Activated effector memory CD4-positive, alpha-beta T cell treated with anti-CD3 and anti-CD28 coated beads, Interleukin-2, amount 50 U/mL, for 16 hours (primary cell): Measurements from ENCODE around the gene LETM1.
"Not testable (repeated sequence)": the region's sequence is repeated elsewhere in the genome, so short reads cannot be mapped to it uniquely, and the experiment has no call there.

Source experiments
- DNase-seq: peaks from one replicate; pipeline ENCODE4 v3.0.0-alpha.2; 2020

LETM1 gene

GRCh38 chr4:1851160-1851559 lies 4.8 kb downstream of the LETM1 start:
- no peak for DNase-seq

- DNase-seq = no peak
Observed at GRCh38 chr4:1850276-1850675, 5.7 kb downstream of the LETM1 start.

GRCh38 chr4:1846580-1846979 lies 9.4 kb downstream of the LETM1 start:
- DNase-seq = no peak

GRCh38 chr4:1844618-1845017 lies 11.3 kb downstream of the LETM1 start:
- not testable (repeated sequence) for DNase-seq

- DNase-seq = no peak
Observed at GRCh38 chr4:1843852-1844251, 12.1 kb downstream of the LETM1 start.

GRCh38 chr4:1842993-1843448 lies 12.9 kb downstream of the LETM1 start:
- no peak for DNase-seq

GRCh38 chr4:1842339-1842895 lies 13.5 kb downstream of the LETM1 start:
- DNase-seq = no peak

- no peak for DNase-seq
Observed at GRCh38 chr4:1841887-1842210, 14.1 kb downstream of the LETM1 start.

- no peak for DNase-seq
Observed at GRCh38 chr4:1841201-1841886, 14.6 kb downstream of the LETM1 start.

GRCh38 chr4:1839282-1839681 lies 16.7 kb downstream of the LETM1 start:
- DNase-seq = no peak

GRCh38 chr4:1837069-1837468 lies 18.9 kb downstream of the LETM1 start:
- no peak for DNase-seq

GRCh38 chr4:1836650-1837049 lies 19.3 kb downstream of the LETM1 start:
- DNase-seq = no peak

- not testable (repeated sequence) for DNase-seq
Observed at GRCh38 chr4:1835836-1836235, 20.1 kb downstream of the LETM1 start.

- no peak for DNase-seq
Observed at GRCh38 chr4:1834047-1834775, 21.7 kb downstream of the LETM1 start.

GRCh38 chr4:1833307-1834046 lies 22.5 kb downstream of the LETM1 start:
- DNase-seq = no peak

- no peak for DNase-seq
Observed at GRCh38 chr4:1832690-1833089, 23.3 kb downstream of the LETM1 start.

- no peak for DNase-seq
Observed at GRCh38 chr4:1831331-1831730, 24.6 kb downstream of the LETM1 start.

- DNase-seq = no peak
Observed at GRCh38 chr4:1830642-1831228, 25.2 kb downstream of the LETM1 start.

GRCh38 chr4:1830234-1830633 lies 25.7 kb downstream of the LETM1 start:
- DNase-seq = no peak

- DNase-seq = no peak
Observed at GRCh38 chr4:1826531-1827350, 29.2 kb downstream of the LETM1 start.

- no peak for DNase-seq
Observed at GRCh38 chr4:1825326-1825725, 30.6 kb downstream of the LETM1 start.

GRCh38 chr4:1824746-1825145 lies 31.2 kb downstream of the LETM1 start:
- DNase-seq = no peak
